Glutamatergic neuron (in vitro differentiated cells): ENCODE data around the gene XYLB. TPM values are rescaled to one million over a fixed set of nuclear protein-coding genes. Genes with fewer than 3 reads are reported as not detected.
"Not testable (repeated sequence)": the region's sequence is repeated elsewhere in the genome, so short reads cannot be mapped to it uniquely, and the experiment has no call there.

Source experiments
- DNase-seq: peaks from one replicate; pipeline ENCODE4 v3.0.0; 2022
- H3K27ac Mint-ChIP-seq: one replicate; pipeline ENCODE4 v1.8.0; 2020; ENCODE audit warnings: mild to moderate bottlenecking, mixed read lengths, inconsistent platforms; ENCODE audit not compliant: unreplicated experiment
- H3K27me3 Mint-ChIP-seq: one replicate; pipeline ENCODE4 v1.8.0; 2020; ENCODE audit warnings: mild to moderate bottlenecking, moderate library complexity, mixed read lengths, inconsistent platforms; ENCODE audit not compliant: unreplicated experiment
- H3K36me3 Mint-ChIP-seq: one replicate; pipeline ENCODE4 v1.8.0; 2020; ENCODE audit warnings: mild to moderate bottlenecking, mixed read lengths, inconsistent platforms; ENCODE audit not compliant: unreplicated experiment
- H3K4me1 Mint-ChIP-seq: one replicate; pipeline ENCODE4 v1.8.0; 2020; ENCODE audit warnings: mild to moderate bottlenecking, low read depth, mixed read lengths, inconsistent platforms; ENCODE audit not compliant: unreplicated experiment
- H3K4me3 Mint-ChIP-seq: one replicate; pipeline ENCODE4 v1.8.0; 2020; ENCODE audit warnings: mild to moderate bottlenecking, mixed read lengths, inconsistent platforms; ENCODE audit not compliant: unreplicated experiment
- H3K9me3 Mint-ChIP-seq: one replicate; pipeline ENCODE4 v1.8.0; 2020; ENCODE audit warnings: mild to moderate bottlenecking, moderate library complexity, mixed read lengths, inconsistent platforms; ENCODE audit not compliant: unreplicated experiment
- total RNA-seq: library from RNA; stranded (reverse); fragmentation: NEBNext Ultra II Directional; extraction: Animal tissue kit (Norgen Biotek cat#: 25700); gene quantifications from one replicate; pipeline ENCODE4 v1.2.1, GENCODE V29; 2021; ENCODE audit not compliant: unreplicated experiment
- TF ChIP-seq, protein P1 (sequence below): fragments of 200-600 bp; sonication (generic); IDR thresholded peaks from one replicate; pipeline ENCODE4 v1.5.0; 2021; ENCODE audit not compliant: partially characterized antibody, unreplicated experiment

XYLB gene
- total RNA-seq, 1 donor from 2014 or later, result 2.6 TPM

DNA sequence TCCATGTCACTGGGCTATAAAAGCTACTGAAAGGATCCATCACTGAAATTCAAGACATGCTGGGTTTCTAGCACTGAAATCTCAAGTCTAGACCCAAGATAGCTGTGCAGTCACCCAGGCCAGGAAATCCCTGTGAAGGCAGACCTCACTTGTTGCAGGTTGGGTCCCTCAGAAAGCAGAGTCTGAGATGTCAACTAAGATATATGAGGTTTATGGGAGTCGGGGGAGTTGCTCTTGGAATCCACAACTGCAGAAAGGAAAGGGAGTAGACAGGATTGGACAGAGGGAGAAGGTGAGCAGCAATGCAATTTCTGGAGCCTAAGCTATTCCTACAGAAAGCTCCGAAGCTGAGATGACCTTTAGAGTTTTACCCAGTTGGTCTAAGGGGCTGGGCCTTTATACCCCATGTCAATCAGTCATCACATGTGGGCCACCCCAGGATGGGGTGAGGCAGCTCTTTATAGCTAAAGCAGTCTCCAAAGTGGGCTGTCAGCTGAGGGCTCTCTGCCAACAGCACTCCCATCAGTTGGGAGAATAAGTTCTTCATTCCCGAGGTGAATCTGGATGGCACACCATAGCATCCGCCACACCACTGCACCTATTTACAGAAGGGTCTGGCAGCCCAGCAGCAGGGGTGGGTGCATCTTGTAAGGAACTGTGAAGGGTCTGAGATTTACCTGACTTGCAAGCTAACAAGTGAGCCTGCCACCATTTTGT lies 54.8 kb downstream of the XYLB start:
- DNase-seq, result no peak
- H3K27ac Mint-ChIP-seq, result no peak overlapping the region
- peaks cover 8% of the 10 kb centered on the region for H3K36me3 Mint-ChIP-seq
- H3K4me3 Mint-ChIP-seq, result no peak overlapping the region
- H3K27me3 Mint-ChIP-seq, result peaks cover 2% of the 10 kb centered on the region
- H3K4me1 Mint-ChIP-seq, result no peaks in the 10 kb centered on the region
- TF ChIP-seq, protein P1, sequence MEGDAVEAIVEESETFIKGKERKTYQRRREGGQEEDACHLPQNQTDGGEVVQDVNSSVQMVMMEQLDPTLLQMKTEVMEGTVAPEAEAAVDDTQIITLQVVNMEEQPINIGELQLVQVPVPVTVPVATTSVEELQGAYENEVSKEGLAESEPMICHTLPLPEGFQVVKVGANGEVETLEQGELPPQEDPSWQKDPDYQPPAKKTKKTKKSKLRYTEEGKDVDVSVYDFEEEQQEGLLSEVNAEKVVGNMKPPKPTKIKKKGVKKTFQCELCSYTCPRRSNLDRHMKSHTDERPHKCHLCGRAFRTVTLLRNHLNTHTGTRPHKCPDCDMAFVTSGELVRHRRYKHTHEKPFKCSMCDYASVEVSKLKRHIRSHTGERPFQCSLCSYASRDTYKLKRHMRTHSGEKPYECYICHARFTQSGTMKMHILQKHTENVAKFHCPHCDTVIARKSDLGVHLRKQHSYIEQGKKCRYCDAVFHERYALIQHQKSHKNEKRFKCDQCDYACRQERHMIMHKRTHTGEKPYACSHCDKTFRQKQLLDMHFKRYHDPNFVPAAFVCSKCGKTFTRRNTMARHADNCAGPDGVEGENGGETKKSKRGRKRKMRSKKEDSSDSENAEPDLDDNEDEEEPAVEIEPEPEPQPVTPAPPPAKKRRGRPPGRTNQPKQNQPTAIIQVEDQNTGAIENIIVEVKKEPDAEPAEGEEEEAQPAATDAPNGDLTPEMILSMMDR, result no peak
- H3K9me3 Mint-ChIP-seq, result no peaks in the 10 kb centered on the region

DNA sequence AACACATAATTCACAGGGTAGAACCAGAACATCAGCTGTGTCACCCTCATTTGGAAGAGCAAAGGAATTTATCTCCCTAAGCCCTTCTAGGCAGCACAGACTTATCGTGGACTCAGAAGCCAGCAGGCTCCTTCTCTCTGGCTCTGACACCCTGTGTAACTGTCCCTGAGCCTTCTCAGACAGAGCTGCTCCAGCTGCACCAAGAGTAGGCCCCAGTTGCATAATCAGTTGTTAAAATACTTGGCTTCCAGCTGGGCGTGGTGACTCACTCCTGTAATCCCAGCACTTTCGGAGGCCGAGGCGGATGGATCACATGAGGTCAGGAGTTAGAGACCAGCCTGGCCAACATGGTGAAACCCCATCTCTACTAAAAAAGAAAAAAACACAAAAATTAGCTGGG lies 57.7 kb downstream of the XYLB start:
- Mint-ChIP-seq H3K27ac (no peak overlapping the region), H3K4me3 (no peak overlapping the region), H3K9me3 (no peaks in the 10 kb centered on the region), H3K27me3 (no peaks in the 10 kb centered on the region), H3K4me1 (no peaks in the 10 kb centered on the region), H3K36me3 (peaks cover 8% of the 10 kb centered on the region)
- TF ChIP-seq, protein P1, result no peak
- DNase-seq, result no peak

DNA sequence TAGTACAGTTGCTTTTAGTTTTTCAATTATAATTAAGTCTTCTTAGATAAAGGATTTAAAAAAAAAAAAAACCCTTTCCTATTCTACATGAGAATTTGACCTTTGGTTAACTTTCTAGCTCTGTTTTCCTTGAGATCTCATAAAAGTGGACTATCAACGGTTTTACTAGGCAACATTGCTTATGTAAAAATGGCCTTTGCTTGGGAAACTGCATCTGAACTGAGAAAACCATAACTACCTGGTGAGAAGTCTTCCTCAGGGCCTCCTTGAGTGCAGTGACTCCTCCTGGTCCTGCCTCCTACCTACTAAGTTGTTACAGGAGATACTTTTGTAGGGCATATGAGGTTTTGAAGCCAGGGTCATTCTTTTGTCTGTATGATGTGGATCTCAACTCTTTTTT lies 65.0 kb downstream of the XYLB start:
- Mint-ChIP-seq H3K9me3 (no peaks in the 10 kb centered on the region), H3K27me3 (no peaks in the 10 kb centered on the region), H3K36me3 (no peaks in the 10 kb centered on the region), H3K4me1 (no peaks in the 10 kb centered on the region), H3K4me3 (no peak overlapping the region), H3K27ac (no peak overlapping the region)
- TF ChIP-seq, protein P1, result no peak
- no peak for DNase-seq

DNA sequence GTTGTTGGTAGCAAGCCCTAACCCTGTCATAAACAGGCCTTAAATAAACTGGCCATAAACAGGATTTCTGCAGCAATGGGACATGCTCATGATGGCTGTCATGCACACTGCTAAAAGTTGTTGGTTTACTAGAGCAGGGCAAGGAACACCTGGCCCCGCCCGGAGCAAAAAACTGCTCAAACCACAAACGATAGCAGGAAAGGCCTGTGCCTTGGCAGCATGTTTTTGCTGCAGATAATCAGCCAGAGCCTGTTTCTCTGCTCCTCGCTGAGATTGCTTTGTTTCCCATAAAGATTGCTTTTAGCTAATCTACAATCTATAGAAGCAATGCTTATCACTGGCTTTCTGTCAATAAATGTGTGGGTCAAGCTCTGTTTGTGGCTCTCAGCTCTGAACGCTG lies 74.2 kb downstream of the XYLB start:
- not testable (repeated sequence) for DNase-seq, H3K4me1 Mint-ChIP-seq, H3K27me3 Mint-ChIP-seq, H3K9me3 Mint-ChIP-seq, H3K4me3 Mint-ChIP-seq, H3K36me3 Mint-ChIP-seq, H3K27ac Mint-ChIP-seq

DNA sequence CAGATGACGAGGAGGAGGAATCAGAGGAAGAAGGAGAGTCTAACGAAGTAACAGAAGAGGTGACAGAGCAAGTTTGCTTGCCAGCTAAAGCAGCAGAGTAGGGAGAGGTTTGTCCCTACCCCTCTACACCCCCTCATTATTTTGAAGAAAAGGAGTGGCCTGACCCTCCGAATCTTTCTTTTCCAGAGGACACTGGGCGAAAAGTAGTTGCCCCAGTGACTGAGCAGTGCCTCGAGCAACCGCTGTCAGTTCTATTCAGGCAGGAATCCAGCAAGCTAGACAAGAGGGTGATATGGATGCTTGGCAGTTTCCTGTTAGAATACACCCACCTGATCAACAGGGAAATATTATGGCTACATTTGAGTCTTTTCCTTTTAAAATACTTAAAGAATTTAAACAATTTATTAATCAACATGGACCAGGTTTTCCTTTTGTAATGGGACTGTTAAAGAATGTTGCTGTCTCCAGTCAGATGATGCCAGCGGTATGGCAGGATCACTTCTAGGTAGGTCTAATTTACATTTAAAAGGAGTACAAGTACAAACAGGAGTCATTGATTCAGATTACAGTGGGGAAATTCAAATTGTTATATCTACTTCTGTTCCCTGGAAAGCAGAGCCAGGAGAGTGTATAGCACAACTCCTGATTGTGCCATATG lies 75.2 kb downstream of the XYLB start:
- H3K27me3 Mint-ChIP-seq, result no peaks in the 10 kb centered on the region
- DNase-seq, result no peak
- H3K4me3 Mint-ChIP-seq, result no peak overlapping the region
- H3K27ac Mint-ChIP-seq, result no peak overlapping the region
- no peaks in the 10 kb centered on the region for H3K9me3 Mint-ChIP-seq
- no peaks in the 10 kb centered on the region for H3K4me1 Mint-ChIP-seq
- H3K36me3 Mint-ChIP-seq, result no peaks in the 10 kb centered on the region
- TF ChIP-seq, protein P1, result no peak

DNA sequence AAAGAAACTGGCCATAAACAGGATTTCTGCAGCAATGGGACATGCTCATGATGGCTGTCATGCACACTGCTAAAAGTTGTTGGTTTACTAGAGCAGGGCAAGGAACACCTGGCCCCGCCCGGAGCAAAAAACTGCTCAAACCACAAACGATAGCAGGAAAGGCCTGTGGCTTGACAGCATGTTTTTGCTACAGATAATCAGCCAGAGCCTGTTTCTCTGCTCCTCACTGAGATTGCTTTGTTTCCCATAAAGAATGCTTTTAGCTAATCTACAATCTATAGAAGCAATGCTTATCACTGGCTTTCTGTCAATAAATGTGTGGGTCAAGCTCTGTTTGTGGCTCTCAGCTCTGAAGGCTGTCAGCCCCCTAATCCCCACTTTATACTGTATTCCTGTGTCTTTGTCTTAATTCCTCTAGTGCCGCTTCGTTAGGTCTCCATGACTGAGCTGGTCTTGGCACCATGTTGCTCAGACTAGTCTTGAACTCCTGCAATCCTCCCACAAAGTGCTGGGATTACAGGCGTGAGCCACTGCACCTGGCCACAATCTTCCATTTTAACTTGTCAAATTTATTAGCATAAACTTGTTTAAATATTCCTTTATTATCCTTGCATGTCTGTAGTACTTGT lies 80.3 kb downstream of the XYLB start:
- peaks cover 14% of the 10 kb centered on the region for H3K36me3 Mint-ChIP-seq
- not testable (repeated sequence) for DNase-seq, H3K4me3 Mint-ChIP-seq, H3K27me3 Mint-ChIP-seq, H3K9me3 Mint-ChIP-seq, H3K27ac Mint-ChIP-seq, H3K4me1 Mint-ChIP-seq

DNA sequence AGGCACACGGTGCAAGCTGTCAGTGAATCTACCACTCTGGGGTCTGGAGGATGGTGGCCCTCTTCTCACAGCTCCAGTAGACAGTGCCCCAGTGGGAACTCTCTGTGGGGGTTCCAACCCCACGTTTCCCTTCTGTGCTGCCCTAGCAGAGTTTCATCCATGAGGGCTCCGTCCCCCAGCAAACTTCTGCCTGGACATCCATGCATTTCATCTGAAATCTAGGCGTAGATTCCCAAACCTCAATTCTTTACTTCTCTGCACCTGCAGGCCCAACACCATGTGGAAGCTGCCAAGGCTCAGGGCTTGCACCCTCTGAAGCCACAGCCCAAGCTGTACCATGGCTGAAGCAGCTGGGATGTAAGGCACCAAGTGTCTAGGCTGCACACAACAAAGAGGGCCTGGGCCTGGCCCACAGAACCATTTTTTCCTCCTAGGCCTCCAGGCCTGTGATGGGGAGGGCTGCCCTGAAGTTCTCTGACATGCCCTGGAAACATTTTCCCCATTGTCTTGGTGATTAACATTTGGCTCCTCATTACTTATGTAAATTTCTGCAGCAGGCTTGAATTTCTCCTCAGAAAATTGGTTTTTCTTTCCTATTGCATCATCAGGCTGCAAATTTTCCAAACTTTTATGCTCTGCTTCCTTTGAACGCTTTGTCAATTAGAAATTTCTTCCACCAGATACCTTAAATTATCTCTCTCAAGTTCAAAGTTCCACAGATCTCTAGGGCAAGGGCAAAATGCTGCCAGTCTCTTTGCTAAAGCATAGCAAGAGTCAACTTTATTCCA lies 86.5 kb downstream of the XYLB start:
- peaks cover 47% of the 10 kb centered on the region for H3K36me3 Mint-ChIP-seq
- DNase-seq, H3K27me3 Mint-ChIP-seq, H3K4me1 Mint-ChIP-seq, H3K27ac Mint-ChIP-seq, H3K4me3 Mint-ChIP-seq: not testable (repeated sequence)
- H3K9me3 Mint-ChIP-seq, result peaks cover 17% of the 10 kb centered on the region

DNA sequence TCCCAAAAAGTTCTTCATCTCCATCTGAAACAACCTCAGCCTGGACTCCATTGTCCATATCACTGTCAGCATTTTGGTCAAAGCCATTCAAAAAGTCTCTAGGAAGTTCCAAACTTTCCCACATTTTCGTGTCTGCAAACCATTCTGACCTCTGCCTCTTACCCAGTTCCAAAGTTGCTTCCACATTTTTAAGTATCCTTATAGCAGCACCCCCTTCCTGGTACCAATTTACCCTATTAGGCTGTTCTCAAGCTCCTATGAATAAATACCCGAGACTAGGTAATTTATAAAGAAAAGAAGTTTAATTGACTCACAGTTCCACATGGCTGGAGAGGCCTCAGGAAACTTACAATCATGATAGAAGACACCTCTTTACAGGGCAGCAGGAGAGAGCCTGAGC lies 87.1 kb downstream of the XYLB start:
- peaks cover 47% of the 10 kb centered on the region for H3K36me3 Mint-ChIP-seq
- not testable (repeated sequence) for H3K4me3 Mint-ChIP-seq, H3K4me1 Mint-ChIP-seq, H3K27ac Mint-ChIP-seq, DNase-seq, H3K27me3 Mint-ChIP-seq
- H3K9me3 Mint-ChIP-seq, result peaks cover 17% of the 10 kb centered on the region
